Activated CD8-positive, alpha-beta memory T cell treated with anti-CD3 and anti-CD28 coated beads, Interleukin-2, amount 50 U/mL, for 24 hours (primary cell): Measurements from ENCODE around the gene RWDD1.

Experiments
- DNase-seq: peaks from one replicate; pipeline ENCODE4 v3.0.0-alpha.2; 2020; ENCODE audit errors: extremely low read depth

Gene RWDD1

GRCh38 chr6:116611056-116611455 lies 39.8 kb downstream of the RWDD1 start:
- no peak for DNase-seq

DNA sequence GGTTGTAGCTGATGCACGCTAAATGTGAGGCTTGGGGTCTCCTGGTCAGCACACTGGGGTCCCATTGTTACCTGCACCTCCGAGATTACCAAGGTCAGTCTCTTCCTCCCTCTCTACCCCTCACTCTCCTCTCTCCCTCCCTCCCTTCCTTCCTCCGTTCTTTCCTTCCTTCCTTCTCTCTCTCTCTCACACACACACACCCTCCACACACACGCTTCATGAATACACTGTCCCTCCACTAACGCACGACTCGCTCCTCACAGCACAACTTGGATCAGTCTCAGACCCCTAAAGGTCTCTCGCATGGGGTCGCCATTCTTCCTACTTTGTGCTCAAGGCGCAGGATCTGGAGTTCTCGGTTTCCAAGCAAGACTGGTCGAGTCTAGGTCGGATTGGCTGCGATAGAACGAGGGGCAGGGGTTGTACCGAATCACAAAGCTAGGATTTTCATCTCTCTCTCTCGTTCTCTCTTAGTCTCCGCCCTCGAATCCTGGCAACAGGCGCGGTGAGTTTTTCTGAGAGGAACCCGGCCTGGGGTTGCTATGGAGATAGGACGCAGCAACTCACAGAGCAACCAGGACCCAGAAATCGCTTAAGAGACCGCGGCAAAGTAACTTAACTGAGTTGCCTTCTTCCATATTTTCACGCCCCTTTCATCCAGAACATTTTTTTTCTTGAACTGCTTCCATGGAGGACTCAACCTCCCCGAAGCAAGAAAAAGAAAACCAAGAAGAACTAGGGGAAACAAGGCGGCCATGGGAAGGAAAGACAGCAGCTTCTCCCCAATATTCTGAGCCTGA lies 44.8 kb downstream of the RWDD1 start, which contains the start of gene RSPH4A:
RSPH4A (plus strand) TSS at position 543 of the 800 bp plus-strand sequence; CDS start at position 688, 145 bp downstream.
- DNase-seq, result peak; percentile 19

GRCh38 chr6:116616737-116617053 lies 45.4 kb downstream of the RWDD1 start:
- DNase-seq, result no peak

DNA sequence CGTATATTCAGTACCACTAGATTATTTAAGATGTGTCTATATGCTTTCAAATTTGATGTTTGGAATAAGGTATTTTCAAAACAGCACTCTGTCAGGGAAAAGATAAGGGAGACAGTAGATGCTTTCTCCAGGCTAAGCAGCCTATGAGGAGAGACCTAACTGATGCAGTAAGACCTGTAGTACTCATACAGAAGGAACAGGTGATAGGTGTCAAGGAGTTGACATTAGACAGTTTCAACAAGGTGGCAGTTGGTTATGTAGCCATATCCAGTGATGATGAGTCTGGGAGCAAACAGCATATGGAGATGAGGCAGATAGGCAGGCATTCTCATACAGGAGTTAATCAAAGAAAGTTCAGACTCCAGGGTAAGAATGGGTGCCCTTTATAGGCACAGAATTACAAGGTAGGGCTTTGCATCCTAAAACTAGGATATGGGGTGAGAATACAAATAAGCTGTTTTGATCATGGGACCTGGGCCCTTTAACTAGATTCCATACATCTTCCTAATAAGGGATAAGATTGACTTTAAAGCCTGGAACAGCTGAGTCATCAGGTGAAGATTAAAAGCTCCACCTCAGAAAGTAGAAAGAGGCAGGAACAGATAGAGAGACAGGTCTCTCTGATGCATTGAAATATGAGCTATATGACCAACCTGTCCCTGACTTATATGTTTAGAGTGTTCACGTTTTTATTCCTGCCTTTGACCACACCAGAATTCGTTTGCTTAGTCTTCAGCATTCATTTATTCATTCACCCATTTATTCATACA lies 52.9 kb downstream of the RWDD1 start:
- DNase-seq, result no peak

DNA sequence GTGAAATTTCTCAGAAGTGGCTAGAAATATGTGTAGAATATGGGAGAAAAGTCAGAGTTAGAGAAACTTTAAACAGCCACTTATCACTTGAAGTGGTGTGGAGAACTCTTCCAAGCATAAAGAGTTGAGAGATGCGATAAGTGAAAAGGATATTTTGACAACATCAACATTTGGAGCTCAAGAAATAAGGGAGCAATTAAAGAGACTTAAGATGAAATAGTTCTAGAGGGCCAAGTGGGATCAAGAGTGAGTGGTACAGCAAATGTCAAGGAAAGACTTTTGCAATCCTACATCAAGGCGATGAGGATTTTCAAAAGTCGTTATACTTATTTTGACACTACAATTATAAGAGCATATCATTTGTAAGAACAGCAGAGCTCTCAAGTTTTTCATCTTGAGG lies 54.6 kb downstream of the RWDD1 start:
- no peak for DNase-seq

DNA sequence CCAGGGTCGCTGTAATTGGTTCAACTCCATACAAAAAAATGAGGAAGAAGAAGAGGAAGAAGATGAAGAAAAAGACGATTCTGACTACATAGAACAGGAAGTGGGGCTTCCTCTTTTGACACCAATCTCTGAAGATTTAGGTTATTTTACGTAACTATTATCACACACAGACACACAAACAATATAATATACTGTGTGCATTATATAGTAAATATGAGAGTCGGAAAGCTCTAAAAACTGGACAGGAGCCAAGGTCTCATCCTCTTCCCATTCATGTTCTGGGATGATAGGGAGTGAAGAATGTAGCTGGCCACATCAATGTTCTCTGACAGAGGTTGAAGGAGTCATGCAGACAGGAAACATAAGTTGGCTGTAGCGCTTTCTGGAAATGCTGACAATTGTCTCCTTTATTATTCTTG lies 58.3 kb downstream of the RWDD1 start:
- DNase-seq, result no peak

DNA sequence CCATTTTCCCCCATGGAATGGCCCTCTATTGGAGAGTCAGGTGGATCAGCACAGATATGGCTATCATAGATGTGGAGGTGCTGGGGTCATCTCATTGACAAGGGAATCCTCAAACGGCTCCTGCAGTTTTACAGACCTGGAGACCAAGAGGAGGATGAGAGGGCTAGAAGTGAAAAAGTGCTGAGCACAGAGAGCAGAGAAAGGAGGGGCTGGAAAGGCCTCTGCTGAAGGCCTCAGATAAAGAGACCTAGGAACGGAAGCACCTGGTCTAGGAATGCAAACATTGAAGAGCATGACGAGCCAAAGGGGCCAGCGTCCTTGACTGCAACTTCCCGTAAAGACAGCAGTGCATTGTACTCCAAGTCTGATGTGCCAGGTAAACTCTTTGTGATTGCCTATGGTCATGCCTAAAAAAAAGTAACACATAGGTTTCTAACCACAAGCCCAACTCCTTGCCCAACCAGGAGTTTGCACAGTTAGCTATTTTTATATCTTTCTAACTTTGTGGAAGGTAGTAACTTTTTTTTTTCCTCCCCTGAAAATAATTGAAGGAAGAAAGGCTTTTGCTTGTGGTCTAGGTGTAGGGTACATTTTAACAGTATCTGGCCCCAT lies 60.2 kb downstream of the RWDD1 start:
- no peak for DNase-seq

DNA sequence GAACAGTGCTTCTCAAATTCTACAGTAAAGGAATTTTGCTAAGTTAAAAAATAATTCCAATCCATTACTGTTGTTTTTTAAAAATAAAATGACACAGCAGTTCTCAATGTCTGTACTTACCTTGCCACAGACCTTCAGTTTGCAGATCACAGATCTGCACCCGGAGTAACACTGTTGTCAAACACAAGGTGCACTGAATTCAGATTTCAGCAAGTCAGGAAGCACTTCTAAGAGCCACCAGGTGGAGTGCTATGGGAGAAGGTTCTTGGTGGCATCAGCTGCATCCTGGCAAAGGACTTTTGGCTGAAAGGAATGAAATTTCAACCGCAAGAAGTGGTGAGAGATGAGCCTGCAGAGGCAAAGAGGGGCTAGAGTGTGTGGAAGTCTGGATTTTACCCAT lies 62.4 kb downstream of the RWDD1 start:
- no peak for DNase-seq
